IMR-90 (cell line): ENCODE results near the gene RASSF4. TPM values are rescaled to one million over a fixed set of nuclear protein-coding genes. Genes with fewer than 3 reads are reported as not detected.

Experiments used
- ATAC-seq: fragments of 200-7000 bp; cut with Tn5 transposase; 2 replicates; pipeline ENCODE4 v1.9.1; 2020; ENCODE audit warnings: low read depth, mild to moderate bottlenecking, moderate library complexity
- BruUV-seq: library from RNA; stranded (reverse); fragments of 400-500 nt; replicated peaks from 2 replicates; lab custom pipeline; 2021; lab: Mats Ljungman, UMichigan
- CTCF ChIA-PET: fragments of 300-600 bp; formaldehyde crosslinking; extraction: SDS; loops from one replicate; lab custom pipeline; 2021; ENCODE audit warnings: antibody characterized with exemption; lab: Yijun Ruan, JAX
- POLR2A ChIA-PET: fragments of 300-600 bp; sonication (Branson Sonifier 250); formaldehyde crosslinking; loops from one replicate; lab custom pipeline; 2022; ENCODE audit warnings: antibody characterized with exemption; ENCODE audit not compliant: unreplicated experiment; lab: Charles Lee
- DNase-seq: peaks from one replicate; pipeline ENCODE4 v3.0.0; 2013
- H2AFZ ChIP-seq: replicated peaks from 2 replicates; pipeline ENCODE3; 2013; ENCODE audit warnings: low read length, mild to moderate bottlenecking; ENCODE audit not compliant: poor library complexity
- H2AK5ac ChIP-seq: 2 replicates; pipeline ENCODE4 v1.6.1; 2013; ENCODE audit warnings: low read depth, low read length, inconsistent platforms
- H2AK9ac ChIP-seq: replicated peaks from 2 replicates; pipeline ENCODE3; 2013; ENCODE audit warnings: mild to moderate bottlenecking, low read depth, low read length, moderate library complexity; ENCODE audit not compliant: poor library complexity
- H2BK120ac ChIP-seq: 2 replicates; pipeline ENCODE4 v1.6.1; 2013; ENCODE audit warnings: low read depth, low read length, inconsistent platforms
- H2BK15ac ChIP-seq: 3 replicates; pipeline ENCODE4 v1.6.1; 2013; ENCODE audit warnings: low read depth, low read length, inconsistent platforms
- H2BK20ac ChIP-seq: 2 replicates; pipeline ENCODE4 v1.6.1; 2013; ENCODE audit warnings: low read depth, mild to moderate bottlenecking, inconsistent platforms, low read length, moderate library complexity
- H2BK5ac ChIP-seq: 2 replicates; pipeline ENCODE4 v1.6.1; 2013; ENCODE audit warnings: mild to moderate bottlenecking, low read depth, low read length, inconsistent platforms; ENCODE audit not compliant: poor library complexity, severe bottlenecking
- H3K14ac ChIP-seq: replicated peaks from 2 replicates; pipeline ENCODE4 v1.6.1; 2013; ENCODE audit warnings: low read depth, low read length, inconsistent platforms
- H3K18ac ChIP-seq: 2 replicates; pipeline ENCODE4 v1.6.1; 2013; ENCODE audit warnings: low read depth, low read length, control low read depth
- H3K23ac ChIP-seq: 2 replicates; pipeline ENCODE4 v1.6.1; 2013; ENCODE audit warnings: low read depth, low read length, inconsistent platforms
- H3K27ac ChIP-seq: 2 replicates; pipeline ENCODE4 v1.5.1; 2013; ENCODE audit warnings: mild to moderate bottlenecking, control low read depth, low read length; ENCODE audit not compliant: insufficient read depth
- H3K27me3 ChIP-seq: 2 replicates; pipeline ENCODE4 v1.6.1; 2013; ENCODE audit warnings: low read length; ENCODE audit not compliant: control insufficient read depth, insufficient read depth
- H3K36me3 ChIP-seq: 2 replicates; pipeline ENCODE4 v1.6.1; 2013; ENCODE audit warnings: low read length, mixed read lengths; ENCODE audit not compliant: control insufficient read depth, insufficient read depth
- H3K4ac ChIP-seq: 2 replicates; pipeline ENCODE4 v1.6.1; 2013; ENCODE audit warnings: low read depth, low read length, inconsistent platforms
- H3K4me1 ChIP-seq: 2 replicates; pipeline ENCODE4 v1.6.1; 2013; ENCODE audit warnings: low read length, mixed read lengths; ENCODE audit not compliant: control insufficient read depth, insufficient read depth
- H3K4me2 ChIP-seq: 2 replicates; pipeline ENCODE4 v1.6.1; 2013; ENCODE audit warnings: low read depth, mild to moderate bottlenecking, control low read depth, low read length, moderate library complexity
- H3K4me3 ChIP-seq: 2 replicates; pipeline ENCODE4 v1.5.1; 2013; ENCODE audit warnings: low read depth, mild to moderate bottlenecking, control low read depth, low read length, moderate library complexity; ENCODE audit not compliant: insufficient read depth
- H3K56ac ChIP-seq: 2 replicates; pipeline ENCODE4 v1.6.1; 2013; ENCODE audit warnings: low read length, inconsistent platforms; ENCODE audit not compliant: insufficient read depth; ENCODE audit errors: extremely low read depth
- H3K79me1 ChIP-seq, 2 experiments: 2 replicates each; pipeline ENCODE4 v1.6.1; 2013; ENCODE audit warnings: low read length in 2 of 2, inconsistent platforms in 1 of 2, low read depth in 1 of 2
- H3K9ac ChIP-seq: 2 replicates; pipeline ENCODE4 v1.6.1; 2013; ENCODE audit warnings: low read depth, low read length, control low read depth
- H3K9me1 ChIP-seq: 2 replicates; pipeline ENCODE4 v1.6.1; 2013; ENCODE audit warnings: low read length, inconsistent platforms; ENCODE audit not compliant: insufficient read depth
- H3K9me3 ChIP-seq: 2 replicates; pipeline ENCODE4 v1.6.1; 2013; ENCODE audit warnings: low read length; ENCODE audit not compliant: control insufficient read depth, insufficient read depth
- H4K20me1 ChIP-seq: 2 replicates; pipeline ENCODE4 v1.6.1; 2013; ENCODE audit warnings: low read length, inconsistent platforms; ENCODE audit not compliant: insufficient read depth
- H4K5ac ChIP-seq: 2 replicates; pipeline ENCODE4 v1.6.1; 2013; ENCODE audit warnings: mild to moderate bottlenecking, low read depth, low read length, control low read depth
- H4K8ac ChIP-seq, 2 experiments: 2 replicates each; pipeline ENCODE4 v1.6.1; 2013; ENCODE audit warnings: low read depth in 2 of 2, low read length in 2 of 2, control low read depth in 1 of 2, inconsistent platforms in 1 of 2
- H4K91ac ChIP-seq: 2 replicates; pipeline ENCODE4 v1.6.1; 2013; ENCODE audit warnings: low read depth, low read length, inconsistent platforms; ENCODE audit not compliant: insufficient read depth
- BHLHE40 ChIP-seq: fragments of 150-350 bp; IDR thresholded peaks from 2 replicates; pipeline ENCODE4 v1.6.1; 2016; ENCODE audit warnings: mild to moderate bottlenecking, low read depth, low read length
- CEBPB ChIP-seq: IDR thresholded peaks from 2 replicates; pipeline ENCODE4 v1.6.1; 2012; ENCODE audit warnings: low read depth, low read length, improper control_type of control experiment
- CHD1 ChIP-seq: IDR thresholded peaks from 2 replicates; pipeline ENCODE4 v1.6.1; 2012; ENCODE audit warnings: low read depth, low read length, improper control_type of control experiment
- FOS ChIP-seq: fragments of 150-350 bp; IDR thresholded peaks from 2 replicates; pipeline ENCODE4 v1.6.1; 2016; ENCODE audit warnings: low read depth, low read length
- MAFK ChIP-seq: IDR thresholded peaks from 2 replicates; pipeline ENCODE4 v1.6.1; 2012; ENCODE audit warnings: low read depth, low read length, improper control_type of control experiment
- MAZ ChIP-seq: IDR thresholded peaks from 2 replicates; pipeline ENCODE4 v1.6.1; 2012; ENCODE audit warnings: low read depth, mild to moderate bottlenecking, low read length, improper control_type of control experiment, moderate library complexity, borderline replicate concordance
- MXI1 ChIP-seq: IDR thresholded peaks from 2 replicates; pipeline ENCODE4 v1.6.1; 2012; ENCODE audit warnings: low read depth, mild to moderate bottlenecking, low read length, moderate library complexity, borderline replicate concordance
- NFE2L2 ChIP-seq: fragments of 150-350 bp; IDR thresholded peaks from 2 replicates; pipeline ENCODE4 v1.6.1; 2016; ENCODE audit warnings: low read depth, mild to moderate bottlenecking, low read length
- POLR2A ChIP-seq: IDR thresholded peaks from 2 replicates; pipeline ENCODE4 v1.6.1; 2012; ENCODE audit warnings: mild to moderate bottlenecking, low read depth, low read length
- RAD21 ChIP-seq: IDR thresholded peaks from 2 replicates; pipeline ENCODE4 v1.6.1; 2012; ENCODE audit warnings: low read length, improper control_type of control experiment
- RFX5 ChIP-seq: IDR thresholded peaks from 2 replicates; pipeline ENCODE4 v1.8.0; 2012; ENCODE audit warnings: low read depth, mild to moderate bottlenecking, low read length, moderate library complexity
- SMC3 ChIP-seq: fragments of 150-350 bp; IDR thresholded peaks from 2 replicates; pipeline ENCODE4 v1.6.1; 2016; ENCODE audit warnings: low read depth, mild to moderate bottlenecking, antibody characterized with exemption, low read length, moderate library complexity
- WGBS, 2 experiments: methylation state at CpG; one replicate each; pipeline versions ENCODE4 v1.1.5 to v1.1.7; 2013; ENCODE audit warnings: missing lambda C conversion rate in 2 of 2; ENCODE audit not compliant: insufficient read length in 1 of 2; ENCODE audit errors: extremely low coverage in 2 of 2; 5-methylcytosine and 5-hydroxymethylcytosine counted together
- dilution Hi-C: fragments of 300-500 bp; cut with HindIII; formaldehyde crosslinking; loops from one replicate; pipeline ENCODE4 v1.14.3; 2018; ENCODE audit warnings: low sequenced_read_pairs; ENCODE audit not compliant: unreplicated experiment
- in situ Hi-C: fragments of 300-500 bp; cut with MboI; formaldehyde crosslinking; loops from 3 replicates; pipeline ENCODE4 v1.14.3; 2019; ENCODE audit warnings: low sequenced_read_pairs, inconsistent platforms, mixed read lengths
- intact Hi-C: fragments of 100-400 bp; cut with micrococcal nuclease; formaldehyde crosslinking; loops from 2 replicates; pipeline ENCODE4 v1.10.0; 2022
- polyA plus RNA-seq, 3 experiments: library from polyadenylated mRNA; depleted of rRNA; stranded (reverse); fragments of >200 nt; gene quantifications; 2 replicates each; pipeline ENCODE4 v1.2.3, GENCODE V29; 2012; ENCODE audit warnings: low replicate concordance in 1 of 3
- total RNA-seq: library from RNA; depleted of rRNA; stranded (reverse); fragments of >200 nt; gene quantifications from 2 replicates; pipeline ENCODE4 v1.2.3, GENCODE V29; 2012
- TF ChIP-seq, protein P1 (sequence below): fragments of 150-350 bp; IDR thresholded peaks from 2 replicates; pipeline ENCODE4 v1.6.1; 2016; ENCODE audit warnings: low read depth, mild to moderate bottlenecking, low read length, moderate library complexity, borderline replicate concordance

Gene RASSF4
- total and polyA plus RNA-seq, 2 of the 4 experiments (the other 2 are of a cell fraction), result 5.9 to 8.6 TPM

DNA sequence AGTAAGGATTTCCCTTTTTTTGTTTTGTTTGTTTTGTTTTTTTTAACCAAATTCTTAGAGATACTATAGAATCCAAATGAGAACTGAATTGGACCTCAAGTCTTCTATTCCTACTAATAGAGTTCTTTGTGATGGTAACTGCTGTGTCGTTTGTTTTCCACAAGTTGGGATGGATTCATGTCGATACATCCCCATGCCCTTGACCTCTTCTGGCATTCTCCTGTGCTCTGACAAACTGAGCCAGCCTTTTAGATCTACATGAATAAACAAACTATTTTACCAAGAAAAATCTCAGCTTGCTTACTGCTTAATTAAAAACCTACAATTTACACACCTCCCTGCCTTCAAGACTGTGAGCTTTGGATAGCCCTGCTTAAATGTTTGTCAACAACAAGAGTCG lies 45.1 kb downstream of the RASSF4 start:
- no peak overlapping the region for H2AK9ac ChIP-seq
- no peak overlapping the region for H2AFZ ChIP-seq
- H3K4me2 ChIP-seq, result no peak overlapping the region
- ChIA-PET POLR2A (no interaction called here), CTCF (interaction anchor here (1.8 kb wide), 1 partner anchor 72 kb away, joined by 5 read pairs; no protein-coding TSS in a partner anchor)
- H3K4ac ChIP-seq, result no peak overlapping the region
- no peak overlapping the region for H4K8ac ChIP-seq
- intact Hi-C loops (loop anchor here (10.0 kb wide), 1 partner anchor 460 kb away; no protein-coding TSS in a partner anchor), dilution Hi-C loops (no loop called here), in situ Hi-C loops (no loop called here)
- H3K4me3 ChIP-seq, result no peak overlapping the region
- ATAC-seq (no peak), DNase-seq (no peak)
- H4K5ac ChIP-seq, result no peak overlapping the region
- no peaks in the 10 kb centered on the region for H4K20me1 ChIP-seq
- no peak overlapping the region for H2AK5ac ChIP-seq
- H3K9me1 ChIP-seq, result peaks cover 5% of the 10 kb centered on the region; the same call in 1 of the 2 replicates
- H3K9ac ChIP-seq, result no peak overlapping the region
- H3K79me1 ChIP-seq, result peaks cover 16 to 42% of the 10 kb centered on the region in 2 experiments
- no TSS peak for BruUV-seq
- H3K14ac ChIP-seq, result no peak overlapping the region
- no peak overlapping the region for H2BK20ac ChIP-seq
- TF ChIP-seq MAZ (no peak), BHLHE40 (no peak), NFE2L2 (no peak), FOS (no peak), POLR2A (no peak), RAD21 (no peak), CHD1 (no peak), RFX5 (no peak), SMC3 (no peak), MXI1 (no peak), MAFK (no peak), CEBPB (no peak)
- TF ChIP-seq, protein P1, sequence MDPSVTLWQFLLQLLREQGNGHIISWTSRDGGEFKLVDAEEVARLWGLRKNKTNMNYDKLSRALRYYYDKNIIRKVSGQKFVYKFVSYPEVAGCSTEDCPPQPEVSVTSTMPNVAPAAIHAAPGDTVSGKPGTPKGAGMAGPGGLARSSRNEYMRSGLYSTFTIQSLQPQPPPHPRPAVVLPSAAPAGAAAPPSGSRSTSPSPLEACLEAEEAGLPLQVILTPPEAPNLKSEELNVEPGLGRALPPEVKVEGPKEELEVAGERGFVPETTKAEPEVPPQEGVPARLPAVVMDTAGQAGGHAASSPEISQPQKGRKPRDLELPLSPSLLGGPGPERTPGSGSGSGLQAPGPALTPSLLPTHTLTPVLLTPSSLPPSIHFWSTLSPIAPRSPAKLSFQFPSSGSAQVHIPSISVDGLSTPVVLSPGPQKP, result no peak
- peaks cover 6% of the 10 kb centered on the region for H3K36me3 ChIP-seq
- peaks cover 8% of the 10 kb centered on the region for H3K4me1 ChIP-seq
- no peak overlapping the region for H3K18ac ChIP-seq
- no peaks in the 10 kb centered on the region for H3K27me3 ChIP-seq
- no peaks in the 10 kb centered on the region for H3K9me3 ChIP-seq
- no peak overlapping the region for H2BK5ac ChIP-seq
- H4K91ac ChIP-seq, result no peak overlapping the region
- no peak overlapping the region for H3K27ac ChIP-seq
- H2BK15ac ChIP-seq, result no peak overlapping the region
- WGBS, 2 experiments, result 100% methylated on average over 1 of the region's 3 CpGs; no CpG with 5 or more reads in 1 of the 2 experiments
- H3K56ac ChIP-seq, result no peak overlapping the region
- H3K23ac ChIP-seq, result no peak overlapping the region
- no peak overlapping the region for H2BK120ac ChIP-seq
